CD4-positive, alpha-beta T cell treated with Interleukin-15 for 4 hours (primary cell): ENCODE measurements around the gene UPK3BL1.
"Not testable (repeated sequence)": the region's sequence is repeated elsewhere in the genome, so short reads cannot be mapped to it uniquely, and the experiment has no call there.

ENCODE experiments used
- DNase-seq: peaks from one replicate; pipeline ENCODE4 v3.0.0-alpha.2; 2020; ENCODE audit warnings: low spot score

UPK3BL1 gene

GRCh38 chr7:102642691-102643090 is at the start of gene UPK3BL1:
UPK3BL1 (minus strand) TSS chr7:102642791; CDS start chr7:102642741, 50 bp downstream.
- not testable (repeated sequence) for DNase-seq

GRCh38 chr7:102690602-102691001 is 48.0 kb upstream of the UPK3BL1 start:
- not testable (repeated sequence) for DNase-seq

GRCh38 chr7:102689436-102690282 is 47.1 kb upstream of the UPK3BL1 start:
- DNase-seq, result not testable (repeated sequence)

- DNase-seq, result not testable (repeated sequence)
These were observed 45.9 kb upstream of the UPK3BL1 start for GRCh38 chr7:102688299-102689036.

GRCh38 chr7:102682560-102682959 is 40.0 kb upstream of the UPK3BL1 start:
- DNase-seq, result not testable (repeated sequence)

- not testable (repeated sequence) for DNase-seq
These were observed 38.2 kb upstream of the UPK3BL1 start for GRCh38 chr7:102680780-102681179.

GRCh38 chr7:102675545-102675944 is 33.0 kb upstream of the UPK3BL1 start:
- not testable (repeated sequence) for DNase-seq

GRCh38 chr7:102673447-102674067 is 31.0 kb upstream of the UPK3BL1 start:
- not testable (repeated sequence) for DNase-seq

GRCh38 chr7:102671956-102672307 is 29.3 kb upstream of the UPK3BL1 start:
- DNase-seq, result not testable (repeated sequence)

GRCh38 chr7:102671166-102671955 is 28.8 kb upstream of the UPK3BL1 start, which contains the start of gene POLR2J2:
POLR2J2 (minus strand) TSS chr7:102671663; CDS start chr7:102671601, 62 bp downstream.
- DNase-seq, result peak; percentile 98

- DNase-seq, result not testable (repeated sequence)
These were observed 24.9 kb upstream of the UPK3BL1 start for GRCh38 chr7:102667523-102667922.

- DNase-seq, result not testable (repeated sequence)
These were observed 24.3 kb upstream of the UPK3BL1 start for GRCh38 chr7:102666850-102667249.

- DNase-seq, result not testable (repeated sequence)
These were observed 22.2 kb upstream of the UPK3BL1 start for GRCh38 chr7:102664765-102665164.

GRCh38 chr7:102649924-102650323 is 7.3 kb upstream of the UPK3BL1 start, which contains the start of gene SPDYE2B:
SPDYE2B (plus strand) TSS chr7:102650319; CDS start chr7:102652349, 2,030 bp downstream.
- not testable (repeated sequence) for DNase-seq

GRCh38 chr7:102647813-102648212 is 5.2 kb upstream of the UPK3BL1 start:
- DNase-seq, result not testable (repeated sequence)

- not testable (repeated sequence) for DNase-seq
These were observed 813 bp upstream of the UPK3BL1 start for GRCh38 chr7:102643404-102643803.

- DNase-seq, result not testable (repeated sequence)
These were observed 3.7 kb downstream of the UPK3BL1 start for GRCh38 chr7:102638848-102639247.

- not testable (repeated sequence) for DNase-seq
These were observed 5.6 kb downstream of the UPK3BL1 start for GRCh38 chr7:102636956-102637355.

GRCh38 chr7:102635354-102635753 is 7.2 kb downstream of the UPK3BL1 start:
- DNase-seq, result not testable (repeated sequence)

GRCh38 chr7:102634299-102634698 is 8.3 kb downstream of the UPK3BL1 start:
- not testable (repeated sequence) for DNase-seq

GRCh38 chr7:102630622-102631021 is 12.0 kb downstream of the UPK3BL1 start:
- DNase-seq, result not testable (repeated sequence)
